Muscle layer of duodenum (tissue), 2 donors: ENCODE measurements around the gene PDE11A.
"Not testable (repeated sequence)": the region's sequence is repeated elsewhere in the genome, so short reads cannot be mapped to it uniquely, and the experiment has no call there.

ENCODE experiments used
- H3K27ac ChIP-seq: one replicate; pipeline ENCODE4 v1.7.0; 2013; ENCODE audit warnings: mild to moderate bottlenecking, low read length
- H3K27me3 ChIP-seq: one replicate; pipeline ENCODE4 v1.7.0; 2013; ENCODE audit warnings: low read depth, mild to moderate bottlenecking, control low read depth, low read length
- H3K36me3 ChIP-seq, 2 donors: one replicate each; pipeline ENCODE4 v1.7.0; 2013; ENCODE audit warnings: low read length in 2 of 2, control low read depth in 1 of 2, mild to moderate bottlenecking in 1 of 2; ENCODE audit not compliant: insufficient read depth in 2 of 2, control insufficient read depth in 1 of 2
- H3K4me1 ChIP-seq, 2 donors: one replicate each; pipeline ENCODE4 v1.7.0; 2013; ENCODE audit warnings: low read length in 2 of 2, mild to moderate bottlenecking in 2 of 2, control low read depth in 1 of 2, moderate library complexity in 1 of 2; ENCODE audit not compliant: insufficient read depth in 2 of 2, control insufficient read depth in 1 of 2
- H3K4me3 ChIP-seq, 2 donors: one replicate each; pipeline ENCODE4 v1.7.0; 2013; ENCODE audit warnings: low read length in 2 of 2, low read depth in 1 of 2, mild to moderate bottlenecking in 1 of 2
- H3K9me3 ChIP-seq, 2 donors: one replicate each; pipeline ENCODE4 v1.7.0; 2013; ENCODE audit warnings: low read length in 2 of 2, control low read depth in 1 of 2, mild to moderate bottlenecking in 1 of 2; ENCODE audit not compliant: control insufficient read depth in 1 of 2
- donor health status: healthy.

The PDE11A gene

GRCh38 chr2:177964892-177965291, 107.7 kb downstream of the PDE11A start:
- H3K27me3 ChIP-seq = no peaks in the 10 kb centered on the region
- no peak overlapping the region for H3K4me3 ChIP-seq
- H3K36me3 ChIP-seq = no peaks in the 10 kb centered on the region
- H3K4me1 ChIP-seq = no peaks in the 10 kb centered on the region
- H3K27ac ChIP-seq = no peak overlapping the region
- H3K9me3 ChIP-seq = no peaks in the 10 kb centered on the region

GRCh38 chr2:177952151-177952550, 120.4 kb downstream of the PDE11A start:
- no peaks in the 10 kb centered on the region for H3K36me3 ChIP-seq
- H3K27ac ChIP-seq = no peak overlapping the region
- no peak overlapping the region for H3K4me3 ChIP-seq
- no peaks in the 10 kb centered on the region for H3K27me3 ChIP-seq
- peaks cover 0 to 3% of the 10 kb centered on the region in 2 donors for H3K9me3 ChIP-seq
- H3K4me1 ChIP-seq = no peaks in the 10 kb centered on the region

GRCh38 chr2:177947598-177947997, 125.0 kb downstream of the PDE11A start:
- not testable (repeated sequence) for H3K27me3 ChIP-seq, H3K27ac ChIP-seq, H3K4me1 ChIP-seq

GRCh38 chr2:177944530-177944929, 128.0 kb downstream of the PDE11A start:
- not testable (repeated sequence) for H3K4me1 ChIP-seq, H3K4me3 ChIP-seq, H3K27ac ChIP-seq, H3K36me3 ChIP-seq, H3K27me3 ChIP-seq, H3K9me3 ChIP-seq

More at GRCh38 chr2:177947598-177947997, 125.0 kb downstream of the PDE11A start:
- not testable (repeated sequence) for H3K4me3 ChIP-seq, H3K36me3 ChIP-seq, H3K9me3 ChIP-seq

- H3K4me1 ChIP-seq = no peaks in the 10 kb centered on the region
- no peaks in the 10 kb centered on the region for H3K27me3 ChIP-seq
- no peaks in the 10 kb centered on the region for H3K36me3 ChIP-seq
- no peaks in the 10 kb centered on the region for H3K9me3 ChIP-seq
- H3K27ac ChIP-seq = no peak overlapping the region
- H3K4me3 ChIP-seq = no peak overlapping the region
Measured at GRCh38 chr2:177942731-177943130, 129.8 kb downstream of the PDE11A start.

- Histone ChIP-seq H3K4me1 (no peaks in the 10 kb centered on the region), H3K36me3 (no peaks in the 10 kb centered on the region), H3K27me3 (no peaks in the 10 kb centered on the region), H3K4me3 (no peak overlapping the region), H3K27ac (no peak overlapping the region), H3K9me3 (no peaks in the 10 kb centered on the region)
Measured at GRCh38 chr2:177939211-177939610, 133.4 kb downstream of the PDE11A start.

- H3K27ac ChIP-seq = no peak overlapping the region
- H3K27me3 ChIP-seq = no peaks in the 10 kb centered on the region
- no peaks in the 10 kb centered on the region for H3K36me3 ChIP-seq
- no peaks in the 10 kb centered on the region for H3K4me1 ChIP-seq
- H3K9me3 ChIP-seq = peaks cover 0 to 4% of the 10 kb centered on the region in 2 donors
- H3K4me3 ChIP-seq = no peak overlapping the region
Measured at GRCh38 chr2:177930916-177931315, 141.7 kb downstream of the PDE11A start.

- Histone ChIP-seq H3K27me3 (no peaks in the 10 kb centered on the region), H3K9me3 (peaks cover 0 to 4% of the 10 kb centered on the region in 2 donors), H3K4me3 (no peak overlapping the region), H3K36me3 (no peaks in the 10 kb centered on the region), H3K27ac (no peak overlapping the region), H3K4me1 (no peaks in the 10 kb centered on the region)
Measured at GRCh38 chr2:177929662-177930522, 142.7 kb downstream of the PDE11A start.

GRCh38 chr2:177923323-177923722, 149.3 kb downstream of the PDE11A start:
- Histone ChIP-seq H3K27ac (no peak overlapping the region), H3K4me1 (no peaks in the 10 kb centered on the region), H3K27me3 (no peaks in the 10 kb centered on the region), H3K9me3 (no peaks in the 10 kb centered on the region), H3K36me3 (no peaks in the 10 kb centered on the region), H3K4me3 (no peak overlapping the region)

GRCh38 chr2:177921726-177922125, 150.9 kb downstream of the PDE11A start:
- Histone ChIP-seq H3K27me3 (no peaks in the 10 kb centered on the region), H3K4me1 (no peaks in the 10 kb centered on the region), H3K36me3 (no peaks in the 10 kb centered on the region), H3K9me3 (no peaks in the 10 kb centered on the region), H3K27ac (no peak overlapping the region), H3K4me3 (no peak overlapping the region)

- no peak overlapping the region for H3K4me3 ChIP-seq
- H3K27ac ChIP-seq = no peak overlapping the region
- H3K27me3 ChIP-seq = no peaks in the 10 kb centered on the region
- no peaks in the 10 kb centered on the region for H3K36me3 ChIP-seq
- H3K9me3 ChIP-seq = no peaks in the 10 kb centered on the region
- no peaks in the 10 kb centered on the region for H3K4me1 ChIP-seq
Measured at GRCh38 chr2:177917169-177917568, 155.4 kb downstream of the PDE11A start.

- Histone ChIP-seq H3K27me3 (no peaks in the 10 kb centered on the region), H3K4me3 (no peak overlapping the region), H3K4me1 (no peaks in the 10 kb centered on the region), H3K27ac (no peak overlapping the region), H3K9me3 (no peaks in the 10 kb centered on the region), H3K36me3 (no peaks in the 10 kb centered on the region)
Measured at GRCh38 chr2:177916342-177916741, 156.2 kb downstream of the PDE11A start.
